ENCODE data around the gene WFIKKN2. TPM values are rescaled to one million over a fixed set of nuclear protein-coding genes. Genes with fewer than 3 reads are reported as not detected.

The WFIKKN2 gene
- total RNA-seq, 1 donor from 2014 or later = 0.60 TPM

DNA sequence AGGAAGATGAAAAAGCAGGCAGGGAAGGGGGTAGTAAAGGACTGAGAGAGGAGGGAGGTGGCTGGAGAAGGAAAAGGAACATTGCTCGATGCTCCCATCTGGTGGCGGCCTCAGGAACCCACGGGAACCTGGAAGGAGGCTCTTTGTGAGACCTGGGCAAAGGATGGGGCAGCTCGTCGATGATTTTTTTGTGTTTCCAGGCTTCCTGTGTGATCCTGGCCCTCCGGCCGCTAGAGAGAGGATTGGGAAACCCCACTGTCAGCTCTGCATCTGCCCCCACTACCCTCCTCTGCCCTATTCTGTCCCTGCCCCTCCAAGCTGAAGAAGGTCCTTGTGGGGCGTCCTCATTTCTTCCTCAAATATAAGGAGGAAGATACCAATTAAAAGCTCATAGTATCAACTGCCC is 6.6 kb downstream of the WFIKKN2 start:
- DNase-seq (ENCODE audit: low spot score in 2 of 2, unreplicated experiment in 2 of 2) = peak in 1 of 2 experiments; percentile 82
- Mint-ChIP-seq H3K27me3 (ENCODE audit: low read depth) (no peaks in the 10 kb centered on the region), H3K4me3 (no peak overlapping the region), H3K4me1 (peaks cover 27% of the 10 kb centered on the region), H3K36me3 (no peaks in the 10 kb centered on the region), H3K27ac (peak overlapping the region; percentile 44), H3K9me3 (no peaks in the 10 kb centered on the region)
- TF ChIP-seq CTCF (IDR thresholded peaks at IDR 0.05; ENCODE audit: unreplicated experiment) = peak; percentile 64

- Mint-ChIP-seq H3K27ac (no peak overlapping the region), H3K4me1 (peaks cover 27% of the 10 kb centered on the region), H3K4me3 (no peak overlapping the region), H3K27me3 (ENCODE audit: low read depth) (no peaks in the 10 kb centered on the region), H3K36me3 (no peaks in the 10 kb centered on the region), H3K9me3 (no peaks in the 10 kb centered on the region)
- TF ChIP-seq CTCF (IDR thresholded peaks at IDR 0.05; ENCODE audit: unreplicated experiment) = no peak
- no peak for DNase-seq (ENCODE audit: low spot score in 2 of 2, unreplicated experiment in 2 of 2)
Measured at GRCh38 chr17:50842506-50843149, 7.2 kb downstream of the WFIKKN2 start.

- no peak for DNase-seq (ENCODE audit: low spot score in 2 of 2, unreplicated experiment in 2 of 2)
- H3K4me3 Mint-ChIP-seq = no peak overlapping the region
Measured at GRCh38 chr17:50843150-50843905, 7.9 kb downstream of the WFIKKN2 start.

DNA sequence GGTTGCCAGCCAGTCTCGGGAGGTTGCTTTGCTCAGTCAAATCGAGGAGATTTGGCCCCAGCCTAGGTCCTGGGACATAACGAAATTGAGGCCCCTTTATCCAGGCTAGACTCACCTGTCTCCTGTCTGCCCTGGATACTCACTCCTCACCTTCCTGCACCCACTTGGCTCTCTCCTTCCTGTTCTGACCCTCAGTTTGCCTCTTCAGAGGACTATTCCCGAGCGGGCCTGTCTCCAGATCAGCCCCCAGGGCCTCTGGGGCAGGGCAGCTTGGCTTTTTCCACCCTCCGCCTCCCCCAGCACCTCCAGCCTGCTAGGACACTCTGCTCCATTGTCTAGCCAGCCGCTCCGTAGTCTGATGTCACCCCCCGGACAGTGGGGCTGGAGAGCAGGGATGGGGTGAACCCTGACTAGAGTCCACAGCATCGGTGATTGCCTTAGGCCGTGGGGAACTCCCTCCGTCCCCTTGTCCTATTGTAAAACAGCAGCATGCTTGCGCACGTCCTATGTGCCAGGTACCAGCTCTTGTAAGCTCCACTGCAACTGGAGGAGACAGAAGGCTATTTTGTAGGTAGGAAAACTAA is 8.8 kb downstream of the WFIKKN2 start:
- DNase-seq (ENCODE audit: low spot score in 2 of 2, unreplicated experiment in 2 of 2) = no peak
- Mint-ChIP-seq H3K4me1 (peaks cover 27% of the 10 kb centered on the region), H3K36me3 (no peaks in the 10 kb centered on the region), H3K27ac (no peak overlapping the region), H3K9me3 (no peaks in the 10 kb centered on the region), H3K4me3 (no peak overlapping the region), H3K27me3 (ENCODE audit: low read depth) (no peaks in the 10 kb centered on the region)
- TF ChIP-seq CTCF (IDR thresholded peaks at IDR 0.05; ENCODE audit: unreplicated experiment) = no peak

More at GRCh38 chr17:50843150-50843905, 7.9 kb downstream of the WFIKKN2 start:
- no peaks in the 10 kb centered on the region for H3K36me3 Mint-ChIP-seq
- H3K27ac Mint-ChIP-seq = no peak overlapping the region
- TF ChIP-seq CTCF (IDR thresholded peaks at IDR 0.05; ENCODE audit: unreplicated experiment) = no peak
- H3K27me3 Mint-ChIP-seq (ENCODE audit: low read depth) = no peaks in the 10 kb centered on the region
- H3K4me1 Mint-ChIP-seq = peaks cover 27% of the 10 kb centered on the region
- no peaks in the 10 kb centered on the region for H3K9me3 Mint-ChIP-seq

- Mint-ChIP-seq H3K27ac (peak overlapping the region; percentile 82), H3K9me3 (no peaks in the 10 kb centered on the region), H3K4me1 (peaks cover 27% of the 10 kb centered on the region), H3K4me3 (no peak overlapping the region), H3K36me3 (no peaks in the 10 kb centered on the region), H3K27me3 (ENCODE audit: low read depth) (no peaks in the 10 kb centered on the region)
- DNase-seq (ENCODE audit: low spot score in 2 of 2, unreplicated experiment in 2 of 2) = no peak
- no peak for TF ChIP-seq CTCF (IDR thresholded peaks at IDR 0.05; ENCODE audit: unreplicated experiment)
Measured at GRCh38 chr17:50845240-50846147, 10.1 kb downstream of the WFIKKN2 start.
